ENCODE results near the gene KARS1.

DNA sequence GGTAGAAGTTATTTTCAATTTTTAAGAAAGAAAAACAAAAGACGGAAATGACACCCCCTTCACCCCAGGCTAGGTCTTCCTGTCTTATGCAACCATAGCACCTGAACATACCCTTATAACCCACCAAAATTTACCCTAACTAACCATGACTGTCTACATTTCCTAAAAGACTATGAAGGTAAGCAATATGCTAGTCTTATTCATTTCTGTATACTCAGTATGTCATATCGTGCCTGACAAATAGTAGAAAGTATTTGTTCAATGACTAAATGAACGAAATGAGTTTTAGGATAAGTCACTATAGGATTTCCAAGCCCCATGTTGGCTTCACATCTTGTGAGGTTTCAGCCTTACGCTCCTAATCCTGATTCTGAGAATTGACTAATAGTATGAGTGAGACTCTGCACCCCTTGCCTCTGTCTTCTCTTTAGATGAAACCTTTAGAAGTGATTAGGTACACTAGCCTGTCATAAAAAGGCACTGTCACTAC, 30.9 kb downstream of the KARS1 start:
- TF ChIP-seq POLR2A (IDR thresholded peaks at IDR 0.05) = no peak
- TF ChIP-seq, protein P1, sequence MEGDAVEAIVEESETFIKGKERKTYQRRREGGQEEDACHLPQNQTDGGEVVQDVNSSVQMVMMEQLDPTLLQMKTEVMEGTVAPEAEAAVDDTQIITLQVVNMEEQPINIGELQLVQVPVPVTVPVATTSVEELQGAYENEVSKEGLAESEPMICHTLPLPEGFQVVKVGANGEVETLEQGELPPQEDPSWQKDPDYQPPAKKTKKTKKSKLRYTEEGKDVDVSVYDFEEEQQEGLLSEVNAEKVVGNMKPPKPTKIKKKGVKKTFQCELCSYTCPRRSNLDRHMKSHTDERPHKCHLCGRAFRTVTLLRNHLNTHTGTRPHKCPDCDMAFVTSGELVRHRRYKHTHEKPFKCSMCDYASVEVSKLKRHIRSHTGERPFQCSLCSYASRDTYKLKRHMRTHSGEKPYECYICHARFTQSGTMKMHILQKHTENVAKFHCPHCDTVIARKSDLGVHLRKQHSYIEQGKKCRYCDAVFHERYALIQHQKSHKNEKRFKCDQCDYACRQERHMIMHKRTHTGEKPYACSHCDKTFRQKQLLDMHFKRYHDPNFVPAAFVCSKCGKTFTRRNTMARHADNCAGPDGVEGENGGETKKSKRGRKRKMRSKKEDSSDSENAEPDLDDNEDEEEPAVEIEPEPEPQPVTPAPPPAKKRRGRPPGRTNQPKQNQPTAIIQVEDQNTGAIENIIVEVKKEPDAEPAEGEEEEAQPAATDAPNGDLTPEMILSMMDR (IDR thresholded peaks at IDR 0.05) = no peak
